Aorta (tissue), 5 donors: ENCODE results near the gene SDHA. TPM values are rescaled to one million over a fixed set of nuclear protein-coding genes. Genes with fewer than 3 reads are reported as not detected.
"Not testable (repeated sequence)": the region's sequence is repeated elsewhere in the genome, so short reads cannot be mapped to it uniquely, and the experiment has no call there.

Source experiments
- ATAC-seq: fragments of 200-7000 bp; cut with Tn5 transposase; one replicate; pipeline ENCODE4 v1.9.1; 2022; ENCODE audit warnings: moderate library complexity; ENCODE audit not compliant: low FRiP score
- DNase-seq, 2 donors: peaks; one replicate each; pipeline ENCODE4 v3.0.0-alpha.2; 2020
- H3K27ac ChIP-seq, 2 donors: one replicate each; pipeline ENCODE4 v1.5.1; 2013; ENCODE audit warnings: low read length in 2 of 2, mild to moderate bottlenecking in 2 of 2, moderate library complexity in 2 of 2, control low read depth in 1 of 2, inconsistent platforms in 1 of 2, low read depth in 1 of 2
- H3K27me3 ChIP-seq, 2 donors: one replicate each; pipeline ENCODE4 v1.6.1; 2013; ENCODE audit warnings: control low read depth in 1 of 2, low read length in 1 of 2, mild to moderate bottlenecking in 1 of 2, moderate library complexity in 1 of 2; ENCODE audit not compliant: insufficient read depth in 2 of 2, control insufficient read depth in 1 of 2
- H3K36me3 ChIP-seq, 2 donors: one replicate each; pipeline ENCODE4 v1.6.1; 2013; ENCODE audit warnings: control low read depth in 1 of 2, low read length in 1 of 2, mild to moderate bottlenecking in 1 of 2; ENCODE audit not compliant: insufficient read depth in 2 of 2, control insufficient read depth in 1 of 2
- H3K4me1 ChIP-seq, 2 donors: one replicate each; pipeline ENCODE4 v1.6.1; 2013; ENCODE audit warnings: low read length in 2 of 2, control low read depth in 1 of 2, mild to moderate bottlenecking in 1 of 2, moderate library complexity in 1 of 2; ENCODE audit not compliant: insufficient read depth in 2 of 2, control insufficient read depth in 1 of 2
- H3K4me3 ChIP-seq, 2 donors: one replicate each; pipeline ENCODE4 v1.5.1; 2013; ENCODE audit warnings: low read length in 2 of 2, control low read depth in 1 of 2, mild to moderate bottlenecking in 1 of 2
- H3K9me3 ChIP-seq: one replicate; pipeline ENCODE4 v1.6.1; 2013; ENCODE audit warnings: mild to moderate bottlenecking, low read length; ENCODE audit not compliant: control insufficient read depth
- WGBS, 2 donors: extraction: QIAGEN DNeasy Blood & Tissue Kit; methylation state at CpG; one replicate each; pipeline ENCODE4 v1.1.7; 2013; 5-methylcytosine and 5-hydroxymethylcytosine counted together
- intact Hi-C, 2 donors: fragments of 100-400 bp; cut with DNase I; formaldehyde crosslinking; loops; one replicate each; pipeline versions ENCODE4 v1.14.2 to v1.15.0; 2022
- polyA plus RNA-seq, 2 donors: library from polyadenylated mRNA; stranded (reverse); fragments of 200-250 nt; gene quantifications; one replicate each; pipeline ENCODE4 v1.2.3, GENCODE V29; 2013
- total RNA-seq, 2 donors: library from RNA; stranded (reverse); fragmentation: NEBNext Ultra II Directional; extraction: Animal tissue kit (Norgen Biotek cat#: 25700); gene quantifications; one replicate each; pipeline ENCODE4 v1.2.1, GENCODE V29; 2021
- donor health status: healthy with polysubstance abuse.
- donor health status: Bipolar disorder and iron deficiency.
- donor health status: DM: no; HTN: no; CAD: no.
- donor health status: DM: no; HTN: no; CAD: no.
- donor health status: DM: yes; HTN: yes; CAD: no.

Gene SDHA
- total and polyA plus RNA-seq, 4 donors: 61.9 to 89.4 (median 74.9) TPM

DNA sequence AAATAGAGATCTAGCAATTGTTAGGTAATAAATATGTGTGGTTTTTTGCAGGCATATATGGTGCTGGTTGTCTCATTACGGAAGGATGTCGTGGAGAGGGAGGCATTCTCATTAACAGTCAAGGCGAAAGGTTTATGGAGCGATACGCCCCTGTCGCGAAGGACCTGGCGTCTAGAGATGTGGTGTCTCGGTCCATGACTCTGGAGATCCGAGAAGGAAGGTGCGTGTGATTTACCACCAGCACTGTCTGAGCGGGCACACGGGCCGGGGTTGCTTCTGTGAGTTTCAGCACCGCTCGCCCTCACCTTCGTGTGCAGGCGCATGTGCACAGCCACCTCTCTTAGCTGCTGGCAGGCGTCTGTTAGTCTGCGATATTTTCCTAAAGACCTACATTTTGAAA is 15.3 kb downstream of the SDHA start:
- intact Hi-C loops, H3K27ac ChIP-seq, H3K27me3 ChIP-seq, DNase-seq, H3K9me3 ChIP-seq, H3K4me1 ChIP-seq, H3K4me3 ChIP-seq, ATAC-seq: not testable (repeated sequence)
- WGBS, 2 donors: 96 to 98% methylated on average over 20 of the region's 20 CpGs
- H3K36me3 ChIP-seq: peaks cover 3 to 14% of the 10 kb centered on the region in 2 donors

DNA sequence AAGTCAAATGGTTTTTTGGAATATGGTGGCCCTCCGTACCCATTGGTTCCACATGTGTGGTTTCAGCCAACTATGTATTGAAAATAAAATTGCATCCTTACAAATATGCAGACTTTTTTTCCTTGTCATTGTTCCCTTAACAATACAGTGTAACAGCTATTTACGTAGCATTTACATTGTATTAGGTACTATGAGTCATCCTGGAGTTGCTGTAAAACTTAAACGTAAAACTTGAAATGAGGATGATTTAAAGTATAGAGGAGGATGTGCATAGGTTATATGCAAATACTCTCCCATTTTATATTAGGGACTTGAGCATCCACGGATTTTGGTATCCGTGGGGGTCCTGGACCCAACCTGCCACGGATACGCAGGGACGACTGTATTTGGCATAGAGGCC is 16.3 kb downstream of the SDHA start:
- peaks cover 3 to 12% of the 10 kb centered on the region in 2 donors for H3K36me3 ChIP-seq
- no peak overlapping the region for H3K27ac ChIP-seq
- no peak overlapping the region for H3K4me3 ChIP-seq
- DNase-seq (no peak), ATAC-seq (no peak)
- no peaks in the 10 kb centered on the region for H3K27me3 ChIP-seq
- H3K9me3 ChIP-seq: no peaks in the 10 kb centered on the region
- 92% methylated on average over 8 of the region's 8 CpGs for WGBS, 2 donors
- intact Hi-C loops: no loop called here
- no peaks in the 10 kb centered on the region for H3K4me1 ChIP-seq

DNA sequence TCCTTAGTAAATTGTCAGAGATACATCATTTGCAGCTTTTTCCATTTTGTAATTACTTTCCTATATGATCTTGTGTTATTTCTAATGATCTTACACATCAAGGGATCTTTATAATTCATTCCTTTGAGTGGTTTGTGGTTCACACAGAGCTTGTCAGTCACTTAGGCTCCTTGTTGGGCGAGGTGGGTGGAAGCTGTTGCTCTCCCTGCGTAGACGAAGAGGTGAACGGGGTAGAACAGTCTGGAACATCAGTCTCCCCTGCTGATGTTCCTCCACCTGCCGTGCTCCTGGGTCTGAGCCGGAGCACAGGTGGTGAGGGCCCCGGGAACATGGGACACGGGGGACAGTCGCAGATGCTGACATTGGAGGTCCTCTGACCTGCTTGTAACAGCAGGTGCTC is 17.4 kb downstream of the SDHA start:
- H3K27ac ChIP-seq, ATAC-seq, intact Hi-C loops, H3K27me3 ChIP-seq, DNase-seq, H3K4me1 ChIP-seq, H3K4me3 ChIP-seq, H3K9me3 ChIP-seq: not testable (repeated sequence)
- peaks cover 3 to 14% of the 10 kb centered on the region in 2 donors for H3K36me3 ChIP-seq
- 95 to 96% methylated on average over 7 of the region's 9 CpGs for WGBS, 2 donors

DNA sequence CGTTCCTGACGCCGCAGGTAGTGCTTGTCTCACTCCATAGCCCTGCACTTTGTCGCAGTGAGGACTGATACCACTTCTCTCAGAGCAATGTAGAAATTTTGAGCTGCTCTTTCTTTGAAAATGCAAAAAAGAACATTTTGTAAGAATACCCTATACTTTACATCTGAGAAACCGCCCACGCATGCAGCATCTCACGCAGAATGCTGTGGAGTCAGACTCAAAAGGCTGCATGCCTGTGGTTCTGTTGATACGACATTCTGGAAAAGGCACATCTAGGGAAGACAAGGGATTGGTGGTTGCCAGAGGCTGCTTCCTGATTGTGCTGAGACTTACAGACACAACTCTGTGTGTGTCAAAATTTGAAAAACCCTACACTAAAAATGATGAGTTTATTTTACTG is 19.8 kb downstream of the SDHA start:
- DNase-seq, H3K27me3 ChIP-seq, ATAC-seq, H3K4me1 ChIP-seq, H3K9me3 ChIP-seq, H3K4me3 ChIP-seq, H3K27ac ChIP-seq, intact Hi-C loops, H3K36me3 ChIP-seq: not testable (repeated sequence)
- WGBS, 2 donors: 95% methylated on average over 8 of the region's 8 CpGs

DNA sequence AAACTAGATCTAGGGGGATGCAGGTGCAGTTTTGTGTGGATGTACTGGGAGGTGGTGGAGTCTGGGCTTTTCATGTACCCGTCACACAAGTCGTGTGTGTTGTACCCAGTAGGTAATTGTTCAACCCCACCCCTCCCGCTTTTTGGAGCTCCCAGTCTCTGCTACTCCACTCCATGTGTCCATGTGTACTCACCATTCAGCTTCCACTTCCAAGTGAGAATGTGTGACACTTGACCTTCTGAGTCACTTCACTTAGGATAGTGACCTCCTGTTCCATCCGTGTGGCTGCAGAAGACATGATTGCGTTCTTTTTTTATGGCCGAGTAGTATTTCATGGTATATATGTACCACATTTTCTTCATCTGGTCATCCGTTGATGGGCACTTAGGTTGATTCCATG is 22.4 kb downstream of the SDHA start:
- ATAC-seq, H3K27ac ChIP-seq, H3K4me1 ChIP-seq, H3K4me3 ChIP-seq, DNase-seq, intact Hi-C loops, H3K27me3 ChIP-seq, H3K9me3 ChIP-seq, H3K36me3 ChIP-seq: not testable (repeated sequence)
- 96 to 97% methylated on average over 7 of the region's 7 CpGs for WGBS, 2 donors

DNA sequence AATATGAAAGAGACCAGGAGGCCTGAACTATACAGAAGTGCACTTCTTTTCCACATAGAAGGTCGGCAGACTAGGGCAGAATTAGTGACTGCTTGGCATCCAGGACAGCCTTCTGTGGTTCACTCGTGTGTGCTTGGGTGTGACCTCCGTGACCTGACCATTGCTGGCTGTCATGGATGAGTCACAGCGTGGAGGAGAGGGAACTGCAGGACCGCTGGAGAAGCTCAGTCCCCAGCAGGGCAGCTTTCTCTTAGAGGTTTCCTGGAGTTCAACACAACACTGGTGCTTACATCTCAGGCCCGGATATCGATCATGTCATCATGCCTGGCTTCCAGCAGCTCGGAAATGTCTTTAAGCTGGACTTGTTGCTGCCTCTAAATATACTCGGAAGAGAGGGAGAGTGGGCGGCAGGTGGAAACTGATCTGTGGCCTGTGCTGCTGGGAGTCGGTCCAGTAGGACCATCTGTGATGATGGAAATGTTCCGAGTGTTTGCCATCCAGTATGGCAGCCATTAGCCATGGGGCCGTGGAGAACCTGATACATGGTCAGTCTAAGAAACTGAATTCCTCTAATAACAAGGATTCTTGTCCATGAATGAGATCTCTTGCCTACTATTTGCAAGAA is 23.0 kb downstream of the SDHA start:
- H3K4me3 ChIP-seq, H3K4me1 ChIP-seq, H3K36me3 ChIP-seq, ATAC-seq, H3K9me3 ChIP-seq, H3K27me3 ChIP-seq, DNase-seq, H3K27ac ChIP-seq, intact Hi-C loops: not testable (repeated sequence)
- 84 to 94% methylated on average over 13 of the region's 13 CpGs for WGBS, 2 donors

DNA sequence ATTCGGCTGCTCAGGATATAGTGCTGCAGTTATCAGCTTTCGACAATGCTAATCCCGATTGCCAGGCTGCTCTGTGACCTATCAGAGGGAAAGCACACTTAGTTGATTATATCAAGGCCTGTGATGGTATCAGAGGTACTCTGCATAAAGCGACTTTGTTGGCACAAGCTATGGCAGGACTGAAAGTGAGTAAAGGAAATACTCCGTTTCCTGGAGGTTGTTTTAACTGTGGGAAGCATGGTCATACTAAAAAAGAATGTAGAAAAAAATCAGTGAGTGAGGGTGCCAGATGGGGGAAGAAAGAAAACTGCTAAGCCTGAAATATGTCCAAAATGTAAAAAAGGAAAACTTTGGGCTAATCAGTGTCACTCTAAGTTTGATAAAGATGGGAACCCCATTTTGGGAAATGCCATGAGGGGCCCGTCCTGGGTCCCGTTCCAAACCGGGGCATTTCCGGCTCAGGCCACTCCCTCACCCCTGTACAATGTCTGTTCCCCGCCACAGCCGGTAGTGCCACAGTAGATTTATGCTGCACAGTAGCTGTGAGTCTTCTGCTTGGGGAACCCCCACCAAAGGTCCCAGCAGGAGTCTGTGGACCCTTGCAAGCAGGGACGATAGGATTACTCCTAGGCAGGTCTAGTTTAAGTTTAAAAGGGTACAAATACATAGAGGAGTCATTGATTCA is 25.7 kb downstream of the SDHA start:
- H3K4me1 ChIP-seq, ATAC-seq, H3K27me3 ChIP-seq, DNase-seq, H3K9me3 ChIP-seq, intact Hi-C loops, H3K27ac ChIP-seq, H3K4me3 ChIP-seq, H3K36me3 ChIP-seq: not testable (repeated sequence)
- 37 to 55% methylated on average over 12 of the region's 12 CpGs for WGBS, 2 donors

DNA sequence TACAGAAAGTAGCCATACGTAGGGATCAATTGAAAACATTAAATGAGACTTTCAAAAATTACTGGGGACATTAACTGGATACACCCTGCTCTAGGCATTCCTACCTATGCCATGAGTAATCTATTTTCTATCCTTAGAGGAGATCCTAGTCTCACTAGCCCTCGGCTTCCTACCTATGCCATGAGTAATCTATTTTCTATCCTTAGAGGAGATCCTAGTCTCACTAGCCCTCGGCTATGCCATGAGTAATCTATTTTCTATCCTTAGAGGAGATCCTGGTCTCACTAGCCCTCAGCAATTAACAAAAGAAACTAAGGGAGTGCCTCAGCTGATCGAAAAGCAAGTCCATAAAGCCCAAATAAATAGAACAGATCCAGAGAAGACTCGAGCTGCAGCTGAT is 27.6 kb downstream of the SDHA start:
- intact Hi-C loops, ATAC-seq, H3K4me3 ChIP-seq, DNase-seq, H3K36me3 ChIP-seq, H3K27ac ChIP-seq, H3K9me3 ChIP-seq, H3K4me1 ChIP-seq, H3K27me3 ChIP-seq: not testable (repeated sequence)
- 86 to 95% methylated on average over 5 of the region's 5 CpGs for WGBS, 2 donors

DNA sequence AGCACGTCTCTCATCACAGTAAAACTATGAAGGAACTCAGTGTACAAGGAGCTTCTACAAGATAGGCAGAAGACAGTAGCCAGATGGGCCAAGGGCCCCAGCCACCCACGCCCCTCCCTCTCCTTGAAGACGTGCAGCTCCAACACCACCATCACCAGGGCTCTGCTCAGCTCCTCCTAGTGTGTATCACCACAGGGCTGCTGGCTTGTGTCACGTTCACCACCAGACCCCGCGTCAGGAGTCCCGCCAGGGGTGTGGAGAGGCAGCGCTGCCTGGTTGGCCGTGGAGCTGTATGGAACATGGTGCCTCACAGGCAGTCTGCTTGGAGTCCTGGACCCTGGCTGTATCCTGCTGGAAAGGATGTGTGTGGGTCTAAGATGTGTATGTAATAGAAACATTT is 32.3 kb downstream of the SDHA start:
- ATAC-seq: not testable (repeated sequence)
- 87 to 89% methylated on average over 7 to 9 of the region's 9 CpGs for WGBS, 2 donors

More for the DNA sequence above, 32.3 kb downstream of the SDHA start:
- intact Hi-C loops, H3K4me1 ChIP-seq, DNase-seq, H3K9me3 ChIP-seq, H3K27ac ChIP-seq, H3K27me3 ChIP-seq, H3K4me3 ChIP-seq, H3K36me3 ChIP-seq: not testable (repeated sequence)
